HG02884 (cell line): ENCODE data around the gene ASTN1.
"Not testable (repeated sequence)": the region's sequence is repeated elsewhere in the genome, so short reads cannot be mapped to it uniquely, and the experiment has no call there.

Experiments used
- ATAC-seq: cut with Tn5 transposase; IDR thresholded peaks from one replicate; pipeline ENCODE4 v1.9.1; 2021; ENCODE audit warnings: mild to moderate bottlenecking, moderate library complexity; ENCODE audit not compliant: unreplicated experiment

ASTN1 gene

DNA sequence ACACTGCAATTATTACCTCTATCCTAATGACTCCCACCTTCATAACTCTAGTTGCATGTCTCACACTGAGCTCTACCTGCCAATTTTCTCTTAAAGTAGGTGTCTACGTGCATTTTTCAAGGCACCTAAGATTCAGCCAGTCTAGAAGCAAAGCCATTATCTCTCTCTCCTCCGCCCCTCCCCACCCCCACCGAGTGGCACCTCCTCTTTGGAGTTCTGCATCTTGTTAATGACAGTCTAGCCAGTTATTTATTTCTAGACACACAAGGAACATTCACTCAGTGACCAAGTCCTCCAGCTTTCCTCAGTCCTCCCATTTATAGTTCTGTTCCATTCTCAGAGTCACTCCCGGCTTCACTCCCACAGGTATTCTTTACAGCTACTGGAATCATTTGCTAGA is 47.6 kb downstream of the ASTN1 start:
- ATAC-seq, result no peak

GRCh38 chr1:177106614-177107365 is 57.7 kb downstream of the ASTN1 start:
- ATAC-seq, result no peak

DNA sequence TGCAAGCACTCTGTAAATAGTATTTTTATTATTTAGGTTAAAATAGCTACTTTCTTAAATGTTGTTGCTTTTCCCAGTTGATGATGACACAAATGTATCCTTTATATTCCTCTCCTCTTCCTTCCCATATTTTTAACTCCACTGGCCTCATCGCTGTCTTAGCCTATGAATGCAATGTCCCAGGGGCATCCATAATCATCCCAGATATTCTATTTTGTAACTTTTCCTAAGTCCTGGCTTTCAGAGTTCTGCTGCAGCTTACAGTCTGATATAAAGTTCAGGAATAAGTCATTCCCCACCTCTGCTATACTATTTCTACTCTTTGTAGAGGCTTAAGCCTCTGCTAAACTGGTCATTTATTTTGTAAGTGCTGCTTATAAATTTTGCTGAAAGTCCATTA is 58.3 kb downstream of the ASTN1 start:
- no peak for ATAC-seq

DNA sequence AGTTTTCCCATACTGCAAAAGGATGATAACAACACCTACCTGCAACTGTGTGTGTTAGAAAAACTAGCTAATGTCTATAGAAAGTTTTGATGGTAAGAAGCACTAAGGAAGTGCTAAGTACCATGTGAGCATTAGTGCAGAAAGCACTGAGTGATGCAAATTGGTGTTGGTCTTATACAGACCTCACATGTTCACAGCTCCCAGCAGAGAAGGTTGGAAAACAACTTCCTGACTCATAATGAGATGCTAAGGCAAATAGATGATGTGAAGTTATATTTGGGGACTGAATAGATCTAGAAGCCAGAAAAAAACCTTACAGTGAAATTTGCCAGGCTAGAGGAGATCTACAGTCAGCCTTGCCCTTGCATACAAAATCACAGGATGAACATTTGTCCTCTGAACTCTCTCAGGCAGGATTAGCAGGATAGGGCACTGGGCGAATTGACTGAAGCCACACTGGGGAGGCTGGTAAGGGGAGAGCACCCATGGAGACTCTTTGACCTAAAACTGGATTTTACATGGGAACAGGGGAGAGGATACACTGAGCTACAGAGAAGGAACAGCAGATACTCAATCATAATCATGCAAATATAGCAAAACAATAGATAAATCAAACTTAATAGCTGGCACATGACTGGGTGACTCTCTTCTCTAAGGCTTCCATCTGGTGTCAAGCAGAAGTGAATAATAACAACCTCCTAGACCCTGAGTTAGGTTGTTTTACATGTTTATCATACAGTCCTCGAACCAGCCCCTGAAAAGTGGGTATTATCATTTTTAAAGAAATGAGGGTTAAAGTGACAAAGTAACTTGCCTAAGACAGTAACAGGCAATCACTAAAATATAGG is 61.3 kb downstream of the ASTN1 start:
- ATAC-seq, result no peak

GRCh38 chr1:177092001-177092400 is 72.5 kb downstream of the ASTN1 start:
- no peak for ATAC-seq

- no peak for ATAC-seq
Observed at GRCh38 chr1:177091040-177091439, 73.5 kb downstream of the ASTN1 start.

- ATAC-seq, result no peak
Observed at GRCh38 chr1:177088966-177089365, 75.5 kb downstream of the ASTN1 start.

DNA sequence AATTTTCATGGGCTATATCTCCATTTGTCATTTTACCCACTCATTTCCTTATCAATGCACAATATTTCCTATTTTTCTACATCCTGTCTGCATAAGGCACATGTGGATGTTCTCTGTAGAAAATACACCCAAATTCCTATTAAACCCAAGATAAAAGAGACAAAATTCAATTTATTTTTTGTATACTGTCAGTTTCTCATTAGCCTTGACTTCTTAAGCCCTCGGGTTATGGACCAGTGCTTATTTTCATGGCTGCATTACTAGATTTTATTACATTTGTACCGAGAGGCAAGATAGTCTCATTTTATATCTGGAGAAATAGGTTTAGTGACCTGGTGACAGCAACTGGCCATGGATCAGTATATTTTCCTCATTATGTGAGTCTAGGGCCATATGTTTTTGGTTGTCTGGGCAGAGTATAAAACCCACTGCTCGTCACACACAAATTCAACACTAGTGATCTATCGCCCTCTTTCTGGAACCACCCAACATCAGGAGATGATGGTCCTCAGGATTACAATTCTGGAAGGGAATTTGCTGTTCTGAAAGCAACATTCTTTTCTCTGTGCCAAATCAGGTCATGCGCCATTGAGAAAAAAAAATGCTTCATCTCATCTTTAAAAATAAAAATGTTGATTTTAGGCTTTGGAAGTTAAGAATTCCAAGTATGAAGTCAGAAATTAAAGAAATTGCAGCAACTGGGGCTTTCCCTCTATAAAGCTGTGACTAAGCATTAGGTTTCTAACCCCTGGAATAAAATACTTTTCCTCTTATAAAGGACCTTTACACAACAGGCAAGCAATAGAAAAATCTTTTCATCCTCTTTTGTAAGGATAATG is 81.4 kb downstream of the ASTN1 start:
- no peak for ATAC-seq

- no peak for ATAC-seq
Observed at GRCh38 chr1:177080564-177080963, 83.9 kb downstream of the ASTN1 start.

DNA sequence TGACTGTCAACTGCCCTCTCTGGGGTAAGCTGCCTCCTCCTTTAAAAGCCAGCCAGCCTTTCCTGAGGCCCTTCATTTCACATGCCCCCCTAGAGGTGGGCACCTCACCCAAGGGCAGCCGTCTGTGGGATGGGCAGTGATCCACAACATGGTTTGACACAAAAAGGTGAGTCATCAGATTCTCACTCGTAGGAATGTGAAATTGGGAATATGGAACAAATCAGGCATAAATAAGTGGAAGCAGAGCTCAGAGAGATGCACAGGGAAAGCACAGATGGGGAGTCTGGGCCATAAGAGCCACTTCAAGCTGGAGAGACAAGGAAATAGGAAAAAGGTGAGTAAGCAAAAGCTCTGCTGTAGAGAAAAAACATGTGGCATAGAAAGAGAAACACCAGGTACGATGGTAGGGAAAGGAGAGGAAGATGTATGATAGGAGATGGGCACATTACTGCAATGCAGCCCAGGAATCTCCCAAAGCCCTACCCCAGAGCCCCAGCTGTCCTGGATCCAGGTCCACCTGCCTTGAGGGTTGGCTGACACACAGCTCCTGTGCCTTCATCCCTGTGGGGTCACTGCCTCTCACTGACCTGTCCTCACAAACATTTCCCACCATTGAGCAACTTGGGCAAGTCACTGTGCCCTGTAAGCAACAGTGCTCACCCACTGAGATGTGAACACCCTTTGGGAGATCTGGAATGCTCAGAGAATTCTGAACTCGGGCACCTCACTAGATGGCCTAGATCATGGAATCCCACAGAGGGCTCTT is 86.6 kb downstream of the ASTN1 start:
- ATAC-seq, result no peak

- no peak for ATAC-seq
Observed at GRCh38 chr1:177077006-177077405, 87.5 kb downstream of the ASTN1 start.

GRCh38 chr1:177074811-177075210 is 89.7 kb downstream of the ASTN1 start:
- not testable (repeated sequence) for ATAC-seq

DNA sequence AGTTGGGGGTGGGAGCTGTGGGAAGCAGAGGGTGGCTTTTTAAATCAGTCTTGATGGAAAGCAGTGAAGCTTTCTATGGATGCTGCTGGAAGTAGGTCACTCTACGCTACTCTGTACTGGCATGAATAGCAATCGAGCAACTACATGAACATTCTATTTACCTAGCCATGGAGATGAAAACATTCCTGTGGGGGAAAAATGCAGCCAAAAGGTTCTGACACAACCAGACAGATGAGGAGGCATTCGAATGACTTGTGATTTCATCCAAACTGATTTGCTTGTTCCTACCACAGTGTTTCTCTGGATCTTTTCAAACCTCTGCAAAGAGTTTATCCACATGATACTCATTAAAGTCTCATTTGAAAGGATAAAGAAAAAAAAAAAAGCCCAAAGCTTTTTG is 95.0 kb downstream of the ASTN1 start:
- ATAC-seq, result no peak

GRCh38 chr1:177067752-177068410 is 96.6 kb downstream of the ASTN1 start:
- no peak for ATAC-seq

- no peak for ATAC-seq
Observed at GRCh38 chr1:177065430-177065829, 99.1 kb downstream of the ASTN1 start.

GRCh38 chr1:177063648-177064047 is 100.9 kb downstream of the ASTN1 start:
- ATAC-seq, result no peak

- ATAC-seq, result no peak
Observed at GRCh38 chr1:177054542-177054941, 110.0 kb downstream of the ASTN1 start.

DNA sequence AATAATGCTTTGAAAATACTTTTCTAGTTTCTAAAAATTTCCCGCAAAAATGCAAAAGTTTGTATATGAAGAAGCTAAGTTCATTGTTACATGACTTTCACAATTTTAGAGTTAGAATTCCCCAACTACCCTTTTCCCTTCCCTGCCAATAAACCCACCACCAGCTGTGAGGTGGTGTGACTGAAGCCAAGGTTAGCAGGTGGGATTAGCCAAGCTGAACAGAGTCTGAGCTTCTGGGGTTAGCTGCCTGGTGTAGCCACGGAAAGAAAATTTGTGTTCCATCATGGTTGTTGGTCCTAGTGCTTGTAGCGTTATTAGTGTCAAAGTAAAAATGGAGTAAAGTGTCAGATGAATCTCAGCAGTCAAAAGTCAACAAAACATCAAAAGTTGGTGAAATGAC is 110.9 kb downstream of the ASTN1 start:
- ATAC-seq, result no peak

- no peak for ATAC-seq
Observed at GRCh38 chr1:177048314-177049069, 116.0 kb downstream of the ASTN1 start.
